HCEC 1CT (cell line): ENCODE results near the gene PRDM16.

Source experiments
- DNase-seq: peaks from one replicate; pipeline ENCODE4 v3.0.0-alpha.2; 2017

The PRDM16 gene

GRCh38 chr1:3314491-3315381 lies 245.7 kb downstream of the PRDM16 start:
- DNase-seq, result no peak

GRCh38 chr1:3315399-3316339 lies 246.7 kb downstream of the PRDM16 start:
- DNase-seq, result no peak

GRCh38 chr1:3316340-3316943 lies 247.4 kb downstream of the PRDM16 start:
- no peak for DNase-seq

- no peak for DNase-seq
These were observed 248.5 kb downstream of the PRDM16 start for GRCh38 chr1:3317456-3317855.

GRCh38 chr1:3318329-3318728 lies 249.3 kb downstream of the PRDM16 start:
- no peak for DNase-seq

- DNase-seq, result no peak
These were observed 250.9 kb downstream of the PRDM16 start for GRCh38 chr1:3319874-3320245.

GRCh38 chr1:3320246-3321152 lies 251.5 kb downstream of the PRDM16 start:
- DNase-seq, result no peak

- DNase-seq, result no peak
These were observed 252.8 kb downstream of the PRDM16 start for GRCh38 chr1:3321559-3322449.

- DNase-seq, result no peak
These were observed 253.5 kb downstream of the PRDM16 start for GRCh38 chr1:3322450-3323020.

- DNase-seq, result no peak
These were observed 254.2 kb downstream of the PRDM16 start for GRCh38 chr1:3323021-3323795.

- DNase-seq, result no peak
These were observed 255.0 kb downstream of the PRDM16 start for GRCh38 chr1:3323796-3324703.

- no peak for DNase-seq
These were observed 255.9 kb downstream of the PRDM16 start for GRCh38 chr1:3324704-3325535.

- DNase-seq, result no peak
These were observed 257.7 kb downstream of the PRDM16 start for GRCh38 chr1:3326516-3327388.

- no peak for DNase-seq
These were observed 258.3 kb downstream of the PRDM16 start for GRCh38 chr1:3327389-3327702.

GRCh38 chr1:3327936-3328590 lies 259.1 kb downstream of the PRDM16 start:
- no peak for DNase-seq

GRCh38 chr1:3329640-3330281 lies 260.8 kb downstream of the PRDM16 start:
- no peak for DNase-seq
